Fibroblast of skin of back (primary cell): ENCODE results near the gene KCNIP2.

Experiments used
- DNase-seq: peaks from one replicate; pipeline ENCODE4 v3.0.0-alpha.2; 2013

The KCNIP2 gene

DNA sequence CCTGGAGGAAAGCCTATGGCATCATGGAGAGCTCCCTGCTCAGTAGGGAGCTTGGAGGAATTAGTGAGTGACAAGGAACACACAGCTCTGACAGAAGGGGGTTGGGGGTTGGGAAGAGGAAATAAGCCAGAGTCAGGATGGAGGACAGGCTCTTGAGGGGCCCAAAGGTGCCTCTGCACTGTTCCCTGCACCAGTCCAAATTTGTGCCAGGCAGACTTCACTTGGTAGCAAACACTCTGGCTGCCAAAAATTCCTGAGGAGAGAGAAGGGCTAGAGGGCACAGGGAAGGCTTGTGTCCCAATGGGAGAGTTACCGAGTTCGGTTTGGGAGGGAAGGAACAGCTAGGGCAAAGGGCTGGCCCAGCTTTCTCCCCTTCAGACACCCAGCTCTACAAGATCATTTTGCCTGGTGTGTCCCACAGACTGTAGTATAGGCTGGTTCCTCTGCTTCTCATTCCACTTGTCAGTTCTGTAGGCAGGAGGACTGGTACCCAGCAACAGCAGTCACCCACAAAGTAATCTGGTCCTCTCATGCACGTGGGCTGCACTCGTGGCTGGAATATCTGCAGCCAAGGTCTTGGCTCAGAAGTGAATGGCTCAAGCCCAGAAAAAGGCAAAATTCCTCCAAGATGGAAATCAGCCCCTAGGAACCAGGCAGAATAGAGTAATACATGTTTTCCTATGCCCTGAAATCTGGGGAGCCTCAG, 8.0 kb upstream of the KCNIP2 start:
- no peak for DNase-seq

DNA sequence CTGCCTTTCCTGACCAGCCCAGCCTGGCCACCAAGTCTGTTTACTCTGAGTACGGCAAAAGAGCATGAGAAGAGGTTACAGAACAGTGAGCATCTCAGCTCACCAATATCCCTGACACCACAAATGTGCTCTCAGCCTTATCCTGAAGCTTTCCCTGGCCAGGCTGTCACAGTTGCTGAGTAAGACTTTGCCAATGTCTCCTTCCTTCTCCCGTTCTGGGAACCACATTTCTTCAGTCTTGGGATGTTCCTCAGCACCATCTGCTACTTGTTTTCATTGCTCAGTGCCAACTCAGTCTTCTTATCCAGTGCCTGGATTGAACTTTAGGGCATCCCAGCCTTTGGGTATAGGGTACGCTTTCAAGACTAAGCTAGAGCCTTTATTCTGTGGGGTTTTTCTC, 7.1 kb upstream of the KCNIP2 start:
- no peak for DNase-seq

DNA sequence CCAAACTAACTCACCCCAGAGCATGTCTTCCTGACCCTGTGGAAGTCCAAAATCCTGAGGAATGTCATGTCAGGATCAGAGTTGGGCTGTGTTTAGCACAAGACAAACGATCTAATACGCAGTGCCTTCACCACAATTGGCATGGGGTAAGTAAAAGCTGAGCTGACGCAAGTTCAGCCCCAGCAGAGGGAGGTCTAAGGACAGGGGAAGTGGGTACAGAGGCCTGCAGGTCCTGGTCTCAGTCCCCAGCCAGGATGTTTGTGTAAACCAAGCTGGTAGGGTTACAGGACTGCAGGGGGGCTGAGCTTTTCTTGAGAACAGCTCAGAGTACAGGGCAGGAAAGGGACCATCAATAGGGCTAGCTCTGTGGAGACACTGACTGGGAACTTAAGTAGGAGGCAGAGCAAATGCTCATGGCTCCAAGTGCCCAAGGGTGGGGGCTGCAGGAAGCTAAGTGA, 5.3 kb upstream of the KCNIP2 start:
- DNase-seq = no peak

DNA sequence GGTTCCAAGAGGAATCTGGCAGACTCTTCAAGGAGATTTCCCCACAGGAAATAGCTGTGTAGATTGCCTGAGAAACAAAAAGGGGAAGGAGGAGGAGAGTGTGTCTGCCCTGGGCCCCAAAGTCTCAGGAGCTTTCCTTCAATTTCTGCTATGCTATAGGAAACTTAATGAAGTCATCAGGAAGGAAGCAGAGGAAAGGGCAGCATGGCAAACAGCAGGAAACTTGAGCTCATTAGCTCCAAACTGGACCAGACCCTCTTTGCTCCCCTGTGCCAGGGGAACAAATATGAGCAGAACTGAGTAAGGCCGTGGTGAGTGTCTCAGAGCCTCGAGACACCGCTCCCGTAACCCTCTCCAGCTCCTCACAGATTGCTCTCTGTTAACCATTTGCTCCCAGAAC, 4.8 kb upstream of the KCNIP2 start:
- no peak for DNase-seq

DNA sequence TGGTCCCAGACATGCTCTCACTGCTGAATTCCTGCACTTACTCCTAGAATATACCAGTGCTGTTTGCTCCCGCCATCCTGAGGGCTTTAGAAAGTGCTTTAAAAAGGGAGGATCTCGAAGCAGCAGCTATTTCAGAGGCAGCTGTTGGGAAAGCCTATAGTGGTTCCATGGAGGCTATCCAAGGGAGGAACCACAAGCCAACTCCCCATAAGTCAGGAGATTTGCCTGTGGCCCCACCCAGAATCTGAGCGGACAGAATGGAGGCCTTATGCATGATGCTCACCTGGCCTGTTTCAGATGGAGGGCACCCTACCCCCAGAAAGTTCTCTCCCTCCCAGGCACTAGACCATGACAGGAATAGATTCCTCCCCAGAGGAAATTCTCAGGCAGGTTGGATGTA, 2.3 kb upstream of the KCNIP2 start:
- DNase-seq = no peak

DNA sequence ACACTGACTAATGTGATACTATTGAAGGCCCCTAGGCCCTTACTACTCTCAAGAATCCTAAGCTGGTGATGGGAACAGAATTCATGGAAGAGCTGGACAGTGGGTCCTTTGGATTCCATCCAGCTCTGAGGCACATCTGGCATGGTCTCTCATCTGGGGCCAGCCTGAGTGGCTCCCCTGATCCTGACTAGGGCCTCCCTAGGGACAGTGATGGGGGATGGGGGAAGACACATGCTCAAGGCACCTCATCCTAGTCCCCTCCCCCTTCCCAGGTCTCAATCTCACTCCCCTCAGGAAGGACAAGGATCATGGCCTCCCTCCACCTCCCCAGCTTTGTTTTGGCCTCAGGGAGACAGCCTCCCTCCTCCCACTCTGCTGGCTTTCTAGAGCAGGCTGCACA, 1.8 kb downstream of the KCNIP2 start:
- DNase-seq = no peak

DNA sequence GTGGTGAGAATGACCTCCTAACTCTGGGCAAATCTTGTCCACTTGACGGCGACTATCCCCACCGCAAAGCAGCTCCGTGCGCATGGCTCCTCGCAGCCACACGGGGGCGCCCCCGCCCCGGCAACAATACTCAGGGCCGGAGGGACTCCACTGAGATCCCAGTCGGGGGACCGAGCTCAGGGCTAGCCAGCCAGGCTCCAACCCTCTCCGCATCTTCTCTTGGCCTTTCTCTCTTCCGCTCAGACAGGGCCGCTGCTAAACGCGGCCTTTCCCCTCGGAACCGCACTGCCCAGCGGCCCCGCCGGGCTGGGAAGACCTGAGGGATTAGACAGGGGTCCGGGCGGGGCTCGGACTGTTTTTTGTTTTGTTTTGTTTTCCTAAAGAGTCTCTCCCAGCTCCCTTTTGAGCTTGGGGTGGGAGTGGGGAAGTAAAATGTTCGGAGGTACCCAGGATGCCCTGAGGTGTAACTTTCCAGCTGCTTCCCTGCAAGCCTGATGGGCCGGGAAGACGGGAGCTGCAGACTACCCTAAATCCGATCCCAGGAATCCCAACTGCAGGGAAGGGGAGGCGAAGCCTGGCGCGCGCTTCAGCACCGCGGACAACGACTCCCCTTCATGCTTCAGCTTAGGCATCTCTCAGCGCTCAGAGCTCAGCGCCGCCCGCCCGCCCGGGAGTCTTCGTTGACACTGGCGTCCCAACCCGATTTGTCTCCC, 2.7 kb downstream of the KCNIP2 start:
- peak; percentile 83 for DNase-seq

DNA sequence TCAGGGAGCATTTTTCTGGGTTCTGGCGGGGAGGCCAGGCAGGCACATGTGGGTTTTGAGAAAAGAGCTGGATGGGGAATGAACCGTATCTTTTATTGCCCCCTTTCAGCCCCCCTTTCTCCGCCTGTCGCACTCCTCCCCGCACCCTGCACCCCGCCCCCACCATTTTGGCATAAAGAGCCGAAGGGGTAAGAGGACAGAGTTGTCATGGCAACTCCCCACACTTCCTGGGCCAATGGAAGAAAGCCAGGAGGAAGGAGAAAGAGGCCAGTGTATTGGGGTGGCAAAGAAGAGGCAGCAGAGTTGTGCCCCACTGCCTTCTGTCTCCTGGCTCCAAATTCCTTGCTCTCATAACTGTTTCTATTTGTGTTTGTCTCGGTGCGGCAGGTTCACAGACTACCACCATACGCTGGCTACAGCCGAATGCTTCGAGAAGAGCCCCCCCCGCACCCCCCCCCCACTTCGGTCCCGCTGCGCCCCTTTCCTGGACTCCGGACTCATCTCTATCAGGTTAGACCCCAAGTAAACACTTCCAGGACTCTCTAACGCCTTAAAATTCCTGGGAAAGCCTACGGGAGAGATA, 3.4 kb downstream of the KCNIP2 start:
- no peak for DNase-seq

DNA sequence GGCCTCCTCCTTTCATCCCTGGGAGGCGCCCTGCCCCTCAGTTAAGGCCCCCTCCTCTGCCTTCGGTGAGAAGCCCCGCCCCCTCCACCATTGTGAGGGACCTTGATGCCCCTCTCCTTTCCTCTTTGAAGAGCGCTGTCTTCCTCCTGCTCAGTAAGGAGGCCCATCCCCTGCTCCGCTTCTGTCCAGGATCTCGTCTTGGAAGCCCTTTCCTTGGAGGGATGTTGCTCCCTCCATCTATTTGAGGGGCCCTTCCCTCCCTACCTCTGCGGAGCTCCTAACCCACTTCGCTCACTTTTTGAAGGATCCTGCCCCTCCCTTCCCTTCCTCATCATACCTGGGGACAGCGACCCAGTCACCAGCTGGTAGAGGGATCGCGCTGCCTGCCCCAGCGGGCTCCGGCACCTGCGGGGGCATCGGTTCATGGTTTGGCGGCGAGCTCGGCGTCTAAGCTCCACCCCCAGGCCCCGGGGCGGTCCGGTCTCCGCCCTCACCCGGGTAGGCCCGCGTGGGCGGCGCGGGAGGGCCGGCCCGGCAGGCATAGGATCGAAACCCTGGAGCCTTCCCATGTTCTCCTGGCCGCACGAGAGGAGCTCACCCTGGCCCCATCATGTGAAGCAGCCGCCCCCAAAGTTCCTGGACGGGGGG, 4.1 kb downstream of the KCNIP2 start:
- no peak for DNase-seq

DNA sequence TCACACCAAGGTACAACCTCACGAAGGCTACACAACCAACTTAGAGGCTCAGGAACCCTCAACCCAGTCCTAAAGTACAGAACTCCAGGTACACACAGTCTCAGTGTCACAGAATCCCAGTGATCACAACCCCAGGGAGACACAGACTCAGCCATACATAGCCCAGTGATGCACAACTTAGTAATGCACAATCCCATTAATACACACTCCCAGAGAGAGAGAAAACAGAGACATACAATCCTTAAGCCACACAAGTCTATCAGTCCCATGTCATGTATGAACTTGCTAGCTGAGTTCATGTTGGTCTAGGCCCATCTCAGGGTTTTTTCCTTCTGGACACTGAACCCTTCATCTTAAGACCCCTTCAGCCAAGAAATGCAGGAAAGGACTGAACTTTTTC, 4.6 kb downstream of the KCNIP2 start:
- no peak for DNase-seq

DNA sequence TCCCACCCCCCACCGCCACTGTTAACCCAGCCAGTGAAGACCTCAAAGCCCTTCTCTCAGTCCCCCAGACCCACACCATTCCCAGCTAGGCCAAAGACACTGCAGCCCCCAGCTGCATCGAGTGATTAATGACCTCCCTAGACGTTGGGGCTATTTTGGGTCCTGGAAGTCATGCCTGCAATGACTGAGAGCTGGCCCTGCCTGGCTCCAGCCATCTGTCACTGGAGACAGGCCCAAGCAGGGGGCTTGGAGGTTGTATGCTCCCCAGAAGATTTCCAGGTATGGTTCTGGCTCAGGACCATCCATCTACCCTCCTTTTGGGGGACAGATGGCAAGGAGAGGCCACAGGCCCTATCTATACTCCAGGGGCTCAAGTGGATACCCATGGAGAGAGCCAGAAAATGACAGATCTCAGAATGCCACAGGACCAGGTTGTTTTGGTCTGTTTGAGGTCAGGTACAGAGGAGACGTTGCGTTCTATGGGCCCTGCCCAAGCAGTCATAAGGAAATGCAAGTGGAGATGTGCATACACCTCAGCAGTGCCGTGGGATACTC, 5.1 kb downstream of the KCNIP2 start:
- no peak for DNase-seq

DNA sequence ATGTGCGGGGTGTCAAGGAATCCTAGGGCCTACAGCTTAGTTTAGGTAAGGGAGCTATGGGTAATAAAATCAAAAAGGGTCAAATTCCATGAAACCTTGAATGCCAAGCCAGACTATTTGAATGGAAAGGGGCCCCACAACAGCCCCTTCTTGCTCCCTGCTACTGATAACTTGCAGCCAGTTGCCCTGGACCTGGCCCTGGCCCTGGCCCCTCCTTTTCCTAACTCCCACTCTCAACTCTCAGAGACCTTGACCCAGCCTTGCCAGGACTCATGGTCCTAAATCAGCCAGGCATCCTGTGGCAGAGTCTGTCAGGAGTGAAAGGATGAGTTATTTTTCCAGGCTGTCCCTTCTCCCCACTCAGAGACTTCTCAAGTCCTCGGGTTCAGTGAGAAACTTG, 5.9 kb downstream of the KCNIP2 start:
- no peak for DNase-seq

DNA sequence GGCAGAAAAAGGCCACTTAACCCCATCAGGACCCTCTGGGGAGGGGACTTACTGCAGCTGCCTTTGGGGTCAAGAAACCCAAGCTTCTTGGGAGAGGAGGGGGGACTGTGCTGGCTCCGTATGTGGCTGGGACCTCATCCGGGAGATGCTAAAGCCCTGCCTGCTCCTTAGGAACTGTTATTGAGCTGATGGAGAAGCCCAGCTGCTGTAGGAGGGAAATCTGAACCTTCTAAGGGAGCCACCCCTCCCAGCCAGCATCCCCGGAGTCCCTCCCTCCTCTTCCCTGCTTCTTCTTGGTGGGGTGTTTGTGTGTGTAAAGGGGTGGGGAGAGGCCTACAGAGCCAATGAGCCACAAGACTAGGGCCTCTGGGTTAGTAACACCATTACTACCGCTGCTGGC, 8.2 kb downstream of the KCNIP2 start:
- DNase-seq = no peak

DNA sequence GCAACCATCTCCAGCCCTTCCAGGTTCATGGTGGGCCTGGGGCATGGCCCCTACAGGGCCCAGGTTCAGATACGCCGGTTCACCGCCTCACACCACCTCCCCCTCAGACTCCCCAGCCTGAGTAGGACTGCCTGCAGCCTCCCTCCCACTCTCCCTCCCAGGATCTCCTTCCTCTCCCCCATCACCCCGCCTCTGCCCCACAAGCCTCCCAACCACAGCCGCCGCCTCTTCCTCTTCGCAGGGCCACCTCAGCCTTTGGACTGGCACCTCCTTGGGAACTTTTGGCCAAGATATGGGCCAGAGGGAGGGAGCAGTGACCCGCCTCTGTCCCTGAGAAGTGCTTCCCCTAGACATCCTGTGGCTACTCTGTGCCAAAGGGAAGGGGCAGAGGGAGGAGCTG, 9.3 kb downstream of the KCNIP2 start:
- DNase-seq = no peak

DNA sequence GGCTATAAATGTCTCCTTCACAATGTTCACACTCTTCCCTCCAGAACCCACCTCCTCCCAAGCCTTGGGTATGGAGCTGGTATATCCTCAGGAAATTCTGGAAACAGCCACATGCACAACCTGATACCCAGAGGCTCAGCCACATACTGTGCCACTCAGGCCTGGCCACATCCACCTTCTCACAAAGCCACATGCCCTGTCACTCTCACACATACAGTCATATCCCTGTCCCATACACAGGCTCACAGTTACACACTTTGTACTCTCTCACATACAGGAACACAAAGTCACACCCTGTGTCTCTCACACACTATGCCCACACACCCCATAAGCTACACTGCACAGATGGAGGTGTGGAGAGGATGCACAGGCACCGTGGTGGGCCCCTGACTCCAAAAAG, 10.1 kb downstream of the KCNIP2 start:
- DNase-seq = no peak

DNA sequence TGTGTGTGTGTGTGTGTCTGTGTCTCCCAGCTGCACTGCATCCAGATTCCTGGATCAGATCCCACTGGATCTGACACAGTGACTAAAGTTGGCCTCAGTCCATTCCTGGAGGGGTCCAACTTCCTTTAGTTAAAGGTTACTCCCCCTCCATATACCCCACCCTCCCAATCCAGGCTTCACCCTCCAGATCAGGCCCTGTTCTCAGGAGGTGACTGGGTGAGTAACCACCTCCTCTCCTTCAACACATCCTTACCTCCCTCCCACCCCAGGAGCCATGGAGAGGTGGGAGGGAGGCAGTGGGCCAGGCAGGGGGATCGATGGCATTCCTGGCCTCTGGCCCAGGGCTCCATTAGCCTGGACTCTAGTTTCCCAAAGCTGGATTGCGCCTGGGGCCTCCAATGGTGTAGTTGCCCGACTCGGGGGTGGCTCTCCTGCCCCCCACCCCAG, 11.3 kb downstream of the KCNIP2 start:
- DNase-seq = no peak

DNA sequence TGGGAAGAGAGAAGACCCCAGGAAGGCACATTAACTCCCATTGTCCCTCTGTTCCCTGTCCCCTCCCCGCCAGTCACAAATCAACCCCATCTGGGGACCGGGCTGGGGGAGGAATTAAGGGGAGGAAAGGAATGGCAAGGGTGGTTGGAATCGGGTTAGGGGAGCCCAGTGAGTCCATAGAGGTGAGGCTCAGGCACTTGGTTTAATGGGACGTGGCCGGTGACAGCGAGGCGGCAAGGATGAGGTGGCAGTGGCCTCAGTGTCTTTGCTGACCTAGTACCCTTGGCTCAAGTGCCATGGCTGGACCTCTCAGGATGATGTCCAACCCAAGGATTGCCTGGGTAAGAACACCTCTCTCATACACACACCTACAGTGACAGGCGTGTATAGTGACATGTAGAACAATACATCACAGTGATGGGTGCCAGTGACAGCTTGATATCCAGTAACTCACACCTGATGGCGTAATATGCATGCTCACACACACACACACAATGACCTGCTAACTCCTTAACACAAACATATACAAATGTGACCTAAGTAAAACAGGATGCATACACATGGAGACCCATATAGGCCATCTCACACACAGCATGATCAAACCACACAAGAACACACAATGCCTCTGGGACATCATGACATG, 12.3 kb downstream of the KCNIP2 start:
- DNase-seq = no peak

DNA sequence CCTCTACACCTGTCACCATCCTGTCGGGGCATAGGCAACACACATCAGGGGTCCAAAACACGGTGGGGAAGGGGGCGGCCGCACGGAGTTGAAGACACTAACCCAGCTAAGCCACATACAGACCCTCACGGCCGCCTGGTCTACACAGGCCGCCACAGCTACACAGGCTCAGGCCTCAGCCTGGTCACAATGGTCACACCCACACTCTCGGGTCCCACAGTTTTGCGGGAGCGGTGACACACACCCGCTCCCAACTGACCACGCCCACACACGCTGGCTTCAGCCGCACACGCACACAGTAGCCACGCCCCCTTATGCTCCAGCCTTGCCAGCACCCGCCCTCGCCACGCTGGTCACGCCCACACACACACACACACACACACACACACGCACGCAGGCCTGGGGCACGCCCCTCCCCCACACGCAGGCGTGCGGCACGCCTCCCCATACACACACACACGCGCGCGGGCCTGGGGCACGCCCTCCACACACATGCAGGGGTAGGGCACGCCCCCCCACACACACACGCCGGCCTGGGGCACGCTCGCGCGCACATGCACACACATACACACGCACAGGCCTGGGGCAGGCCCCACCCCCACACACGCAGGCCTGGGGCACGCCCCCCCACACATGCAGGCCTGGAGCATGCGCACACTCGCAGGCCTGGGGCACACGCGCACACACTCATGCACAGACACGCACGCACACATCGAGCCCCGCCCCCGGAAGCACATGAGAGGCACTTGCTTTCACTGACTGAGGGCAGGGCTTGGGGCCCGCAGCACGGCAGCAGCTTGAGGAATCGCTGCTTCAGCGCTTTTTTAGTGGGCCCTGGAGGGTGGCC, 13.1 kb downstream of the KCNIP2 start:
- DNase-seq = peak; percentile 88

DNA sequence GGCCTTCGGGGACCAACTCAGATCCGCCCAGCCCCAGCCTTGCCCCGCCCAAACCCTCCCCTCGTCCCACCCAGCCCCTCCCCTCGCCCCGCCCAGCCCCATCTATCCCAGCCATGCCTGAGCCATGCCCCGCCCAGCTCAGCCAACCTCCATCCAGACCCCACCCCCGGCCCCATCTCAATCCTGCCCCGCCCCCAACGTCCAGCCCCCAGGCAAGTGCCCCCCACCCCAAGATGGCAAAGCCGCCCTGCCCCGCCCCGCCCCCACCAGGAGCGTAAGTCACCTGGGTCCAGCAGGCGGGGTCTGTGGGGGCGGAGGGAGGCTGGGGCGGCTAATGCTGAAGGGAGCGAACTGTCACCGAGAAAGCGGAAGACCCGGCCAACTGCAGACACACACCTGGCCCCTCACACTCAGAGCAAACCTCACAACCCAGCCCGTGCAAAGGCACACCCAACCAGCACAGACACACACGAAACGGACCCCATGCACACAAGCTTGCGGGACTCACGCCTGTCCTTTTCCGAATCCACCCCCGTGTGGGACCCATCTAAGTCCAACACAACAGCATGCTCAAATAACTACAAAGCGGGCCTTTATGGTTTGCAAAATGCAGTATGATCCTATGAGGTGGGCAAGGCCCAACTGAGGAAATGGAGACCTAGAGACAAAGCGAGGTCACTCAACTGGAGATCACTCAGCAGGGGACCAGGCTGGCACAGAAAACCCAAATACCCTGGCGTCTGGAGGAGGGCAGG, 13.9 kb downstream of the KCNIP2 start:
- DNase-seq = peak; percentile 37

DNA sequence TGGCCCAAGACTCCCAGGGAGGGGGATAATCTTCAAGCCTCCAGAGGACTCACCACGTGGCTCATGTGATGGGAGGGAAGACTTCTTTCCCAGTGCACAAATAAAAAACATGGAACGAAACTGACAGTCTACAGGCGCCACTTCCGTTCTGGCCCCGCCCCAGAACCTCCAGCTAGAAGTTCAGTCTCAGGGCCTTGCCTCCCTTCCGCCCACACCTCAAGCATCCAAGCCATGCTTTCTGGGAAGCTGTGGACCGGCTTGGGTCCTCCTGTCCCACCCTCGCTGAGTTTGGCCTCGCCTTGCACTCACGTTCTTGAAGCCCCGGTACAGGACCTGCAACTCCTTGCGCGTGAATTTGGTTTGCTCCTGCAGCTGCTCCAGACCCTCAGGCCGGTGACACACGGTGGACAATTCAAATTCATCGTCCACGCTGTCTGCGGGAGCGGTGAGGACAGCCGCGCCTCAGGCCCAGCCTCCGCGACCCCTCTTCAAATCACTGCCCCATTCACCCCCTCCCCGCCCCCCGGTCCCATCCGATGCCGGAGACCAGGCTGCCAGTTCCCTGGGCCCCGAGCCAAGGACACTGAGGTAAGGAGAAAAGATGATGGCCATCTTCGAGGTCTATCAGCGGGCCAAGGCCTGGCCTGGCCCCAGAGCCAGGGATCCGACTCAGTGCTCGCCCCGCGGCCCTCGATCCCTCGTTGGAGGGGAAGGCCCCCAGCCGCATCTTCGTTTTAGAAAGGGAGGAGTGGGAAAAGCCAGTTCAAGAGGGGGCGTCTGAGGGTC, 14.6 kb downstream of the KCNIP2 start:
- no peak for DNase-seq
